Measurements from ENCODE around the gene ACLY.
A peak's percentile ranks its signal among the peaks of the same experiment; 100 is the strongest.

ACLY gene

DNA sequence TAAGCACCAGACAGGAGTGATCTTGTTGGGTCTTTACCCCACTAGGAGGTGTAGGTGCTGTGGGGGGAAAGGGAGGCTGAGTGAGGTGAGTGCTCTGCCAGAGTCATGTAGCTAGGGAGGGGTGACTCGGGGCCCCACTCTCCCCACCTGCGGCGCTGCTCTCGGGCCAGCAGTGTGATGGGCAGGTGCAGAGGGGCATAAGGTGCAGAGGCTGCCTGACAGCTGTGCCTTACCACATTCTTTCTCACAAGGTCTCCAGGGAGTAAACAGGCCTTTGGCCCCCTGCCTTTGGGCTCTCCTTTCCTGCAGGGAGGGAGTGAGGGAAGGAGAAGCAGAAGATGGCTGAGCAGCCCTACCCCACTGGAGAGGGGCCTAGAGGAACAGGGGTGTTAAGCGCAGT is 43.4 kb upstream of the ACLY start:
- TF ChIP-seq, protein P1, sequence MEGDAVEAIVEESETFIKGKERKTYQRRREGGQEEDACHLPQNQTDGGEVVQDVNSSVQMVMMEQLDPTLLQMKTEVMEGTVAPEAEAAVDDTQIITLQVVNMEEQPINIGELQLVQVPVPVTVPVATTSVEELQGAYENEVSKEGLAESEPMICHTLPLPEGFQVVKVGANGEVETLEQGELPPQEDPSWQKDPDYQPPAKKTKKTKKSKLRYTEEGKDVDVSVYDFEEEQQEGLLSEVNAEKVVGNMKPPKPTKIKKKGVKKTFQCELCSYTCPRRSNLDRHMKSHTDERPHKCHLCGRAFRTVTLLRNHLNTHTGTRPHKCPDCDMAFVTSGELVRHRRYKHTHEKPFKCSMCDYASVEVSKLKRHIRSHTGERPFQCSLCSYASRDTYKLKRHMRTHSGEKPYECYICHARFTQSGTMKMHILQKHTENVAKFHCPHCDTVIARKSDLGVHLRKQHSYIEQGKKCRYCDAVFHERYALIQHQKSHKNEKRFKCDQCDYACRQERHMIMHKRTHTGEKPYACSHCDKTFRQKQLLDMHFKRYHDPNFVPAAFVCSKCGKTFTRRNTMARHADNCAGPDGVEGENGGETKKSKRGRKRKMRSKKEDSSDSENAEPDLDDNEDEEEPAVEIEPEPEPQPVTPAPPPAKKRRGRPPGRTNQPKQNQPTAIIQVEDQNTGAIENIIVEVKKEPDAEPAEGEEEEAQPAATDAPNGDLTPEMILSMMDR (IDR thresholded peaks at IDR 0.05) = no peak

- TF ChIP-seq, protein P1 (IDR thresholded peaks at IDR 0.05) = peak; percentile 24; the same call in 1 of the 2 replicates
These were observed 40.8 kb upstream of the ACLY start for GRCh38 chr17:41959336-41960095.

DNA sequence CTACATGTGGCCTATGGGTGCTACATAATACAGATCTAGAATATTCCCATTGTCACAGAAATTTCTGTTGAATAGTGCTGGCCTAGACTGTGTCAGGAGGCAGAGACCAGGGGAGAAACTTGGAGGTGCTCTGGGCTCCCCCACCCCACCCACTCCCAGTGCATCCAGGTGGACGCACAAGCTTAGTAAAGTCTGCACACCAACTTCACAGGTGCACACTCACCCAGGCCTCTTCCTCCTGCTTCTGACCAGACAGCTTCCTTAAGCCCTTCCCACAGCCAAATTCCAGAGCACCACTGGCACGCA is 40.2 kb upstream of the ACLY start:
- TF ChIP-seq, protein P1 (IDR thresholded peaks at IDR 0.05) = no peak

DNA sequence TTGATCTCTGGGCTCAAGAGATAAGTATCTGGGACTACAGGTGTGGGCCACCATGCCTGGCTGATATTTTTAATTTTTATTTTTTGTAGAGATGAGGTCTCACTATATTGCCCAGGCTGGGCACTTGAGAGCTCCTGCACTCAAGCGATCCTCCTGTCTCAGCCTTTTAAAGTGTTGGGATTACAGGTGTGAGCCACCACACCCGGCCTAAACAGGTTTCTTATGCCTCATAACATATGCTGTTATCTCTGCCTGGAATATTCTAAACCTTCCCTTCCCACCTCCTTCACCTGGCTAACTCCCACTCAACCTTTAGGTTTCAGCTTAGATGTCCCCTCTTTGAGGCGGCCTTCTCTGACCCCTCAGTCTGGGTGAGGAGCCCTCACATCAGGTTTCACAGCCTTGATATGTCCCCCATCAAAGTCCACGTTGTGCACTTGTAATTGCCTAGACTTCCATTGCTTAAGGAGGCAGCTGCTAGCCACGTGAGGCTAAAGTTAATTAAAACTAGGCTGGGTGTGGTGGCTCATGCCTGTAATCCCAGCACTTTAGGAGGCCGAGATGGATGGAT is 39.2 kb upstream of the ACLY start:
- TF ChIP-seq, protein P1 (IDR thresholded peaks at IDR 0.05) = no peak

DNA sequence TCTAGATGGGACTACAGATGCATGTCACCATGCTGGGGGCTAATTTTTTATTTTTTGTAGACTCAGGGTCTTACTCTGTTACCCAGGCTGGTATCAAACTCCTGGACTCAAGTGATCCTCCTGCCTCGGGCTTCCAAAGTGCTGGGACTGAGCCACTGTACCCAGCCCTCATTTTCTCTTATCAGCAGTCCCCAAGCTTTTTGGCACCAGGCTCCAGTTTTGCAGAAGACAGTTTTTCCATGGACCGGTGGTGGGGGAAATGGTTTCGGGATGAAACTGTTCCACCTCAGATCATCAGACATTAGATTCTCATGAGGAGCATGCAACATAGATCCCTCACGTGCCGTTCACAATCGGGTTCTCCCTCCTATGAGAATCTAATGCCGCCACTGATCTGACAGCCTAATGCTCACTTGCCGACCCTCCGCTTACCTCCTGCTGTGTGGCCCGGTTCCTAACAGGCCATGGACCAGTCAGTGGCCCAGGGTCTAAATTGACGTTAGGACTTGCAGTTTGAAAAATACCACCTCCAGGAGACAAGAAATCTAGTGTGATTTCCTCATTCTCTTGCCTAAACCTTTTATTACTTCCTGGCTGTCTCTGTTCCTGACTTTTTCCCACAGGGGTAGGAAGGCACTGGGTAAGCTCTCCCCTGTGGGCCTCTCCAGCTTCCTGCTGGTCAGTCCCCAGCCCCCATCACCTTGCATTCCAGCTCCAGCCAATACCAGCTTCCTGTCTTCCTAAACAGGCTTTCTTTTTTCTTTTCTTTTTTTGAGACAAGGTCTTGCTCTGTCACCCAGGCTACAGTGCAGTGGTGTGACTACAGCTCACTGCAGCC is 38.5 kb upstream of the ACLY start:
- TF ChIP-seq, protein P1 (IDR thresholded peaks at IDR 0.05) = no peak

DNA sequence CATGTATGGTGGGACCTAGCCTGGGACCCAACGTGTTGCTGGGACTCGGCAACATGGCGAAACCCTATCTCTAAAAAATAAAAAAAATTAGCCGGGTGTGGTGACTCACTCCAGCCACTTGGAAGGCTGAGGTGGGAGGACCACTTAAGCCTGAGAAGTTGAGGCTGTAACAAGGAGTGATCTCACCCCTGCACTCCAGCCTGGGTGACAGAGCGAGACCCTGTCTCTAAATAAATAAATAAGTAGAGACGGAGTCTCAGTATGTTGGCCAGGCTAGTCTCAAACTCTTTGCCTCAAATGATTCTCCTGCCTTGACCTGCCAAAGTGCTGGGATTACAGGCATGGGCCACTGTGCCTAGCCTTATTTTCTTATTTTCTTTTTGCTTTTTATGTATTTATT is 37.8 kb upstream of the ACLY start:
- TF ChIP-seq, protein P1 (IDR thresholded peaks at IDR 0.05) = no peak

GRCh38 chr17:41948762-41949460 is 30.2 kb upstream of the ACLY start:
- TF ChIP-seq, protein P1 (IDR thresholded peaks at IDR 0.05) = no peak
